ENCODE data around the gene DNASE1L3. TPM values are rescaled to one million over a fixed set of nuclear protein-coding genes. Genes with fewer than 3 reads are reported as not detected.

Gene DNASE1L3
- total and polyA plus RNA-seq, 2 experiments from 2014 or later: not detected

- H3K4me2 ChIP-seq: no peak overlapping the region
- H3K27me3 Mint-ChIP-seq (ENCODE audit: insufficient read depth, low read depth, poor library complexity): peaks cover 2% of the 10 kb centered on the region
- no peak overlapping the region for H3K4me3 Mint-ChIP-seq
- H3K4me3 ChIP-seq: no peak overlapping the region
- no peaks in the 10 kb centered on the region for H3K79me2 ChIP-seq (replicated peaks; ENCODE audit: insufficient read depth)
- no peaks in the 10 kb centered on the region for H4K20me1 ChIP-seq (replicated peaks; ENCODE audit: insufficient read depth)
- H3K27ac ChIP-seq (ENCODE audit: low read depth): no peak overlapping the region
- no peaks in the 10 kb centered on the region for H3K9me2 ChIP-seq (ENCODE audit: insufficient read depth)
- H3K9me3 Mint-ChIP-seq: no peaks in the 10 kb centered on the region
- no peak for ATAC-seq
- no peak for DNase-seq (ENCODE audit: low spot score)
- H3K4me1 Mint-ChIP-seq: peaks cover 9% of the 10 kb centered on the region; the same call in 2 of the 3 replicates
- no peaks in the 10 kb centered on the region for H3K36me3 ChIP-seq (ENCODE audit: insufficient read depth)
- H3K4me1 ChIP-seq (ENCODE audit: insufficient read depth): no peaks in the 10 kb centered on the region
- H2AFZ ChIP-seq: no peak overlapping the region
- no peak overlapping the region for H3K27ac Mint-ChIP-seq
- no peaks in the 10 kb centered on the region for H3K36me3 Mint-ChIP-seq (ENCODE audit: low read depth)
- TF ChIP-seq ZNF331 (CRISPR knock-in tag; IDR thresholded peaks at IDR 0.05; ENCODE audit: low read depth): no peak
- no peak for TF ChIP-seq POLR2AphosphoS5 (IDR thresholded peaks at IDR 0.05; ENCODE audit: low read depth)
- no peak for TF ChIP-seq CREB1 (CRISPR knock-in tag; IDR thresholded peaks at IDR 0.05; ENCODE audit: low read depth)
- no peak for TF ChIP-seq NANOG (IDR thresholded peaks at IDR 0.05; ENCODE audit: borderline replicate concordance)
- no peak for TF ChIP-seq STAT1 (IDR thresholded peaks at IDR 0.05; ENCODE audit: unreplicated experiment)
- no peak for TF ChIP-seq ZNF114 (CRISPR knock-in tag; IDR thresholded peaks at IDR 0.05)
- no peak for TF ChIP-seq EZH2phosphoT487 (IDR thresholded peaks at IDR 0.05; ENCODE audit: unreplicated experiment)
- TF ChIP-seq ETS1 (IDR thresholded peaks at IDR 0.05): no peak
- TF ChIP-seq JUNB (IDR thresholded peaks at IDR 0.05; ENCODE audit: unreplicated experiment): no peak
- no peak for TF ChIP-seq REST (IDR thresholded peaks at IDR 0.05; ENCODE audit: unreplicated experiment)
- TF ChIP-seq CTCF (conservative IDR thresholded peaks at IDR 0.05; ENCODE audit: low read depth in 2 of 2): no peak
- no peak for TF ChIP-seq EZH2 (IDR thresholded peaks at IDR 0.05; ENCODE audit: low read depth, unreplicated experiment)
- TF ChIP-seq ZNF462 (CRISPR knock-in tag; IDR thresholded peaks at IDR 0.05): no peak
- H3F3A ChIP-seq (replicated peaks; ENCODE audit: low read depth): no peaks in the 10 kb centered on the region
- H3K27me3 ChIP-seq (ENCODE audit: insufficient read depth): no peaks in the 10 kb centered on the region
Measured at GRCh38 chr3:58254144-58254543, 43.4 kb upstream of the DNASE1L3 start.

Data from GM23338 (cell line).